ENCODE measurements around the gene PRRX1. TPM values are rescaled to one million over a fixed set of nuclear protein-coding genes. Genes with fewer than 3 reads are reported as not detected.

The PRRX1 gene
- total RNA-seq, 2 experiments from 2014 or later, result not detected

GRCh38 chr1:170659399-170660035, 4.4 kb upstream of the PRRX1 start:
- H3K4me3 Mint-ChIP-seq, result no peak overlapping the region
- DNase-seq, result no peak
- ATAC-seq, result no peak
- H3K36me3 Mint-ChIP-seq, result no peaks in the 10 kb centered on the region
- peaks cover 78% of the 10 kb centered on the region for H3K27me3 Mint-ChIP-seq
- H3K4me1 Mint-ChIP-seq, result peaks cover 7% of the 10 kb centered on the region
- H3K9me3 Mint-ChIP-seq (ENCODE audit: low read depth), result no peaks in the 10 kb centered on the region
- CTCF ChIA-PET, result interaction anchor here (1.1 kb wide), 1 partner anchor 10 kb away, joined by 3 read pairs; no protein-coding TSS in a partner anchor
- H3K27ac Mint-ChIP-seq, result no peak overlapping the region

GRCh38 chr1:170660281-170660713, 3.6 kb upstream of the PRRX1 start:
- Mint-ChIP-seq H3K27ac (no peak overlapping the region), H3K27me3 (peaks cover 83% of the 10 kb centered on the region), H3K9me3 (ENCODE audit: low read depth) (no peaks in the 10 kb centered on the region), H3K4me1 (peaks cover 9% of the 10 kb centered on the region), H3K4me3 (no peak overlapping the region), H3K36me3 (no peaks in the 10 kb centered on the region)
- ATAC-seq (no peak), DNase-seq (no peak)
- CTCF ChIA-PET, result interaction anchor here (1.1 kb wide), 1 partner anchor 9 kb away, joined by 3 read pairs; no protein-coding TSS in a partner anchor

GRCh38 chr1:170660871-170661645, 2.9 kb upstream of the PRRX1 start:
- CTCF ChIA-PET, result no interaction called here

GRCh38 chr1:170661646-170662411, 2.1 kb upstream of the PRRX1 start:
- Mint-ChIP-seq H3K27ac (no peak overlapping the region), H3K27me3 (peaks cover 83% of the 10 kb centered on the region), H3K36me3 (no peaks in the 10 kb centered on the region), H3K9me3 (ENCODE audit: low read depth) (no peaks in the 10 kb centered on the region), H3K4me1 (peaks cover 14% of the 10 kb centered on the region), H3K4me3 (no peak overlapping the region)
- CTCF ChIA-PET, result no interaction called here
- ATAC-seq (no peak), DNase-seq (no peak)

More at GRCh38 chr1:170660871-170661645, 2.9 kb upstream of the PRRX1 start:
- no peak for DNase-seq
- Mint-ChIP-seq H3K36me3 (no peaks in the 10 kb centered on the region), H3K4me3 (peak overlapping the region; percentile 10), H3K4me1 (peaks cover 10% of the 10 kb centered on the region), H3K27ac (peak overlapping the region; percentile 1), H3K27me3 (peaks cover 85% of the 10 kb centered on the region), H3K9me3 (ENCODE audit: low read depth) (no peaks in the 10 kb centered on the region)
- ATAC-seq, result no peak

GRCh38 chr1:170662561-170663403, 1.1 kb upstream of the PRRX1 start:
- H3K36me3 Mint-ChIP-seq, result no peaks in the 10 kb centered on the region
- CTCF ChIA-PET, result no interaction called here
- no peaks in the 10 kb centered on the region for H3K9me3 Mint-ChIP-seq (ENCODE audit: low read depth)
- DNase-seq, result no peak
- ATAC-seq, result no peak
- peaks cover 17% of the 10 kb centered on the region for H3K4me1 Mint-ChIP-seq
- no peak overlapping the region for H3K4me3 Mint-ChIP-seq
- H3K27me3 Mint-ChIP-seq, result peaks cover 88% of the 10 kb centered on the region
- H3K27ac Mint-ChIP-seq, result no peak overlapping the region

- no peaks in the 10 kb centered on the region for H3K9me3 Mint-ChIP-seq (ENCODE audit: low read depth)
- no peak overlapping the region for H3K4me3 Mint-ChIP-seq
- peaks cover 92% of the 10 kb centered on the region for H3K27me3 Mint-ChIP-seq
- no peaks in the 10 kb centered on the region for H3K36me3 Mint-ChIP-seq
- ATAC-seq, result no peak
- H3K4me1 Mint-ChIP-seq, result peaks cover 23% of the 10 kb centered on the region
- CTCF ChIA-PET, result no interaction called here
- H3K27ac Mint-ChIP-seq, result no peak overlapping the region
- DNase-seq, result no peak
Observed at GRCh38 chr1:170663404-170664092, 383 bp upstream of the PRRX1 start.

- Mint-ChIP-seq H3K36me3 (peaks cover 2% of the 10 kb centered on the region), H3K9me3 (ENCODE audit: low read depth) (no peaks in the 10 kb centered on the region), H3K4me1 (peaks cover 23% of the 10 kb centered on the region), H3K27ac (peak overlapping the region; percentile 24), H3K27me3 (peaks cover 92% of the 10 kb centered on the region), H3K4me3 (no peak overlapping the region)
- ATAC-seq (no peak), DNase-seq (no peak)
- CTCF ChIA-PET, result no interaction called here
Observed at GRCh38 chr1:170664828-170665612, 1.1 kb downstream of the PRRX1 start.

- ATAC-seq (no peak), DNase-seq (no peak)
- CTCF ChIA-PET, result no interaction called here
- no peak overlapping the region for H3K4me3 Mint-ChIP-seq
- no peaks in the 10 kb centered on the region for H3K9me3 Mint-ChIP-seq (ENCODE audit: low read depth)
- H3K27ac Mint-ChIP-seq, result no peak overlapping the region
- H3K4me1 Mint-ChIP-seq, result peaks cover 23% of the 10 kb centered on the region
- H3K27me3 Mint-ChIP-seq, result peaks cover 92% of the 10 kb centered on the region
- peaks cover 2% of the 10 kb centered on the region for H3K36me3 Mint-ChIP-seq
Observed at GRCh38 chr1:170665629-170666028, 1.7 kb downstream of the PRRX1 start.

GRCh38 chr1:170666541-170667254, 2.8 kb downstream of the PRRX1 start:
- peaks cover 2% of the 10 kb centered on the region for H3K36me3 Mint-ChIP-seq
- H3K4me1 Mint-ChIP-seq, result peaks cover 19% of the 10 kb centered on the region
- H3K4me3 Mint-ChIP-seq, result no peak overlapping the region
- no peak for ATAC-seq
- peaks cover 95% of the 10 kb centered on the region for H3K27me3 Mint-ChIP-seq
- DNase-seq, result no peak
- no peaks in the 10 kb centered on the region for H3K9me3 Mint-ChIP-seq (ENCODE audit: low read depth)
- H3K27ac Mint-ChIP-seq, result no peak overlapping the region
- CTCF ChIA-PET, result no interaction called here

- DNase-seq, result no peak
- H3K27ac Mint-ChIP-seq, result no peak overlapping the region
- no peak overlapping the region for H3K4me3 Mint-ChIP-seq
- peaks cover 19% of the 10 kb centered on the region for H3K4me1 Mint-ChIP-seq
- no peaks in the 10 kb centered on the region for H3K9me3 Mint-ChIP-seq (ENCODE audit: low read depth)
- ATAC-seq, result no peak
- CTCF ChIA-PET, result interaction anchor here (1.2 kb wide), 1 partner anchor 9 kb away, joined by 3 read pairs; no protein-coding TSS in a partner anchor
- H3K27me3 Mint-ChIP-seq, result peaks cover 97% of the 10 kb centered on the region
- H3K36me3 Mint-ChIP-seq, result peaks cover 2% of the 10 kb centered on the region
Observed at GRCh38 chr1:170668209-170669106, 4.5 kb downstream of the PRRX1 start.

GRCh38 chr1:170669107-170669445, 5.1 kb downstream of the PRRX1 start:
- H3K4me3 Mint-ChIP-seq, result no peak overlapping the region
- no peaks in the 10 kb centered on the region for H3K9me3 Mint-ChIP-seq (ENCODE audit: low read depth)
- peaks cover 19% of the 10 kb centered on the region for H3K4me1 Mint-ChIP-seq
- no peak overlapping the region for H3K27ac Mint-ChIP-seq
- peaks cover 2% of the 10 kb centered on the region for H3K36me3 Mint-ChIP-seq
- ATAC-seq, result no peak
- DNase-seq, result no peak
- CTCF ChIA-PET, result interaction anchor here (1.2 kb wide), 1 partner anchor 9 kb away, joined by 3 read pairs; no protein-coding TSS in a partner anchor
- H3K27me3 Mint-ChIP-seq, result peaks cover 96% of the 10 kb centered on the region

Data from activated CD8-positive, alpha-beta memory T cell treated with anti-CD3 and anti-CD28 coated beads, Interleukin-2, amount 10 ng/mL, durations not matched to agents 7 days and 5 days (primary cell).